Choroid plexus epithelial cell (primary cell): Measurements from ENCODE around the gene TICAM1.
"Not testable (repeated sequence)": the region's sequence is repeated elsewhere in the genome, so short reads cannot be mapped to it uniquely, and the experiment has no call there.

ENCODE experiments used
- DNase-seq: peaks from one replicate; pipeline ENCODE4 v3.0.0-alpha.2; 2010; ENCODE audit warnings: low read depth
- H3K4me3 ChIP-seq: 2 replicates; pipeline ENCODE4 v1.5.1; 2011; ENCODE audit warnings: low read depth, mild to moderate bottlenecking, control low read depth, low read length, moderate library complexity
- TF ChIP-seq, protein P1 (sequence below): conservative IDR thresholded peaks from 2 replicates; pipeline ENCODE4 v1.5.1; 2011; ENCODE audit warnings: low read depth, mild to moderate bottlenecking, control low read depth, inconsistent platforms, low read length, moderate library complexity

Gene TICAM1

GRCh38 chr19:4839192-4839591 is 7.7 kb upstream of the TICAM1 start:
- no peak for DNase-seq
- no peak overlapping the region for H3K4me3 ChIP-seq
- TF ChIP-seq, protein P1, sequence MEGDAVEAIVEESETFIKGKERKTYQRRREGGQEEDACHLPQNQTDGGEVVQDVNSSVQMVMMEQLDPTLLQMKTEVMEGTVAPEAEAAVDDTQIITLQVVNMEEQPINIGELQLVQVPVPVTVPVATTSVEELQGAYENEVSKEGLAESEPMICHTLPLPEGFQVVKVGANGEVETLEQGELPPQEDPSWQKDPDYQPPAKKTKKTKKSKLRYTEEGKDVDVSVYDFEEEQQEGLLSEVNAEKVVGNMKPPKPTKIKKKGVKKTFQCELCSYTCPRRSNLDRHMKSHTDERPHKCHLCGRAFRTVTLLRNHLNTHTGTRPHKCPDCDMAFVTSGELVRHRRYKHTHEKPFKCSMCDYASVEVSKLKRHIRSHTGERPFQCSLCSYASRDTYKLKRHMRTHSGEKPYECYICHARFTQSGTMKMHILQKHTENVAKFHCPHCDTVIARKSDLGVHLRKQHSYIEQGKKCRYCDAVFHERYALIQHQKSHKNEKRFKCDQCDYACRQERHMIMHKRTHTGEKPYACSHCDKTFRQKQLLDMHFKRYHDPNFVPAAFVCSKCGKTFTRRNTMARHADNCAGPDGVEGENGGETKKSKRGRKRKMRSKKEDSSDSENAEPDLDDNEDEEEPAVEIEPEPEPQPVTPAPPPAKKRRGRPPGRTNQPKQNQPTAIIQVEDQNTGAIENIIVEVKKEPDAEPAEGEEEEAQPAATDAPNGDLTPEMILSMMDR, result no peak

DNA sequence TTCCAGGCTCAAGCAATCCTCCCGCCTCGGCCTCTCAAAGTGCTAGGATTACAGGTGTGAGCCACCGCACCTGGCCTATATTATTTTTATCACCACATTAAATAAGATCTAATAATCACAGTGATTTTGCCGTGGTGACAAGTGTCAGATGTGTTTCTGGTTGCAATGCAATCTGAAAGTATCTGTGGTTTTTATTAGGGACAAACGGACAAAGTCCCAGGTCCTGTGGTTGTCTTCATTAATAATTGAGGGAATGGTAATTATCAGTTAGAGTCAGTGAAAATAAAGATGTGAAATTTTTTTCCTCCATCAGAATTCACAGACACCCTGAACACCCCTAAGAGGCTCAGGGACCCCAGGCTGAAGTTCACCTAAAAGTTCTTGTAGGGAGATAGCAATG is 1.3 kb upstream of the TICAM1 start:
- no peak overlapping the region for H3K4me3 ChIP-seq

DNA sequence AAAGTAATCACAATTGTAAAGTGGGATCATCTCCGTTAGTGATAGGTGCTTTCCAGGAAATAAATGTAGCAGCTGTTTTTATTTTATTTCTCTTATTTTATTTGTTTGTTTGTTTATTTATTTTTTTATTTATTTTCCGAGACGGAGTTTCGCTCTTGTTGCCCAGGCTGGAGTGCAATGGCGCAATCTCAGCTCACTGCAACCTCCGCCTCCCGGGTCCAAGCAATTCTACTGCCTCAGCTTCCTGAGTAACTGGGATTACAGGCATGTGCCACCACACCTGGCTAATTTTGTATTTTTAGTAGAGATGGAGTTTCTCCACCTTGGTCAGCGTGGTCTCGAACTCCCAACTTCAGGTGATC is 448 bp upstream of the TICAM1 start:
- peak overlapping the region; percentile 89 for H3K4me3 ChIP-seq
- DNase-seq, result not testable (repeated sequence)

More for the DNA sequence above, 1.3 kb upstream of the TICAM1 start:
- no peak for DNase-seq
- TF ChIP-seq, protein P1, result no peak

DNA sequence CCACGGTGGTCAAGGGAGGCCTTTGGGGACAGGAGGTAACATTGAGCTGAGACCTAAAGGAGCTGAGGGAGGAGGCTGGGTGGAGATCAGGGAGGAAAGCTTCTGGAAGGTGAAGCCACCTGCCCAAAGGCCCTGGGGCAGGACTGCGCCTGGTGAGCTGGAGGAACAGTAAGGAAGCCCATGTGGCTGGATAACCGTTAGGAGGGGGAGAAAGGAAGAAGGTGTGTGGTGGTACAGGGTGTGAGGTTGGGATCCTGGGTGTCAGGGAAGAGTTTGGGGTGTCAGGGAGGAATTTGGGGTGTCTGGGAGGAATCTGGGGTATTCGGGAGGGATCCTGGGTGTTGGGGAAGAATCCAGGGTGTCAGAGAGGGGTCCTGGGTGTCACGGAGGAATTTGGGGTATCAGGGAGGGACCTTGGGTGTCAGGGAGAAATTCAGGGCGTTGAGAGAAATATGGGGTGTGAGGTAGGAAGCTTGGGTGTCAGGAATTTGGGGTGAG is 695 bp downstream of the TICAM1 start:
- no peak for DNase-seq
- TF ChIP-seq, protein P1, result no peak
- peak overlapping the region; percentile 89 for H3K4me3 ChIP-seq

DNA sequence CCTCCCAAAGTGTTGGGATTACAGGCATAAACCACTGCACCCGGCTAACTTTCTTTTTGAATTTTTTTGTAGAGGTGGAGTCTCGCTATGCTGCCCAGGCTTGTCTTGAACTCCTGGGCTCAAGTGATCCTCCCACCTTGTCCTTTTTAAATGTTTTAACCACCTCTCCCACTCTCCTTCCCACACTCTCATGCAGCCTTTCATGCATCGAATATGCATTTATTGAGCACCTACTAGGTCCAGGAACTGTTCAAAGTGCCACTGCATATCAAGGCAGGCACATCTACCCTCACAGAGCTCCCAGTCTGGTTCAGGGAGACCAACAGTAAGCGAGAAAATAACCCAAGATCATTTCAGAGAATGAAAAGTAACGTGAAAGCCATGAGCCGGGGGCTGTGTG is 1.2 kb downstream of the TICAM1 start:
- peak overlapping the region; percentile 89 for H3K4me3 ChIP-seq
- no peak for DNase-seq
- TF ChIP-seq, protein P1, result no peak

DNA sequence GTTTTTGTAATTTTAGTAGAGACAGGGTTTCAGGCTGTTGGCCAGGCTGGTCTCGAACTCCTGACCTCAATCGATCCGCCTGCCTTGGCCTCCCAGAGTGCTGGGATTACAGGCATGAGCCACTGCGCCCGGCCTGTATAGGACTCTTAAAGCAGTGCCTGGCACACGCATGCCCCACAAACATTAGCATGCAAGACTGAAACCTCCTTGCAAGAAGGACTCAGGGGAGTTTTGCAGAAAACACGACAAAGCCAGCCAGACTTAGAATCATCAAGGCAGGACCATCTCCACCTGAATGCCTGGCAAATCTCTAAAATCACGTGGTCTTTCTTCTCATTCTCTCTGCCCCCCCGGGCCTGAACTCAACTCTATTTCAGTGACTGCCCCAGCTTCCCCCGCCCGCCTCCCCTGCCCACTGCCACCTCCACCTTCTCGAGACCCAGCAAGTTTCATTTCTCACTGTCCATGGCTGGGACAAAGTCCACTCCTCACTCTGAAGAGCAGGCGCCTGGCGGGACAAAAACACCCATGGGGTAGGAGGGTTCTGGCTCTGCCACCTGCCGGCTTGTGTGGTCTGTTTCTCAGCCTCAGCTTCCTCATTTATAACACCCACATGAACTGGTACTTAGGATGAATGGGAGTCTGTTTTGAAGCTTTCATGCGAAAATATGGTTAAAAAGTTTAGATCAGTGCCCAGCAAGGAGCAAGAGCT is 2.4 kb downstream of the TICAM1 start:
- no peak overlapping the region for H3K4me3 ChIP-seq
- DNase-seq, result no peak
- TF ChIP-seq, protein P1, result no peak

- H3K4me3 ChIP-seq, result no peak overlapping the region
- no peak for DNase-seq
- TF ChIP-seq, protein P1, result no peak
These were observed 7.9 kb downstream of the TICAM1 start for GRCh38 chr19:4823577-4823976.

DNA sequence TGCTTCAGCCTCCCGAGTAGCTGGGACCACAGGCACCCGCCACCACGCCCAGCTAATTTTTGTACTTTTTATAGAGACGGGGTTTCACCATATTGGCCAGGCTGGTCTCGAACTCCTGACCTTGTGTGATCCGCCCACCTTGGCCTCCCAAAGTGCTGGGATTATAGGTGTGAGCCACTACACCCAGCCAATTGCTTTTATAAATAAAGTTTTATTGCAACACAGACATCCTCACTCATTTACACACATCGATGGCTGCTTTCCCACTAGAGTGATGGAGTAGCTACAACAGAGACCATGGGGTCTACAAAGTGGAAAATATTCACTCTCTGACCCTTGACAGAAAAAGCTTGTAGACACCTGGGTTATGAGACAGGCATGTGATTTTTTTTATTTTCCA is 9.2 kb downstream of the TICAM1 start:
- DNase-seq, H3K4me3 ChIP-seq: not testable (repeated sequence)
